Bone marrow (tissue), 2 donors: ENCODE results near the gene TBX5.

Experiments used
- DNase-seq, 2 donors: peaks; one replicate each; lab custom pipeline; 2025; lab: John Stamatoyannopoulos, UW

TBX5 gene

DNA sequence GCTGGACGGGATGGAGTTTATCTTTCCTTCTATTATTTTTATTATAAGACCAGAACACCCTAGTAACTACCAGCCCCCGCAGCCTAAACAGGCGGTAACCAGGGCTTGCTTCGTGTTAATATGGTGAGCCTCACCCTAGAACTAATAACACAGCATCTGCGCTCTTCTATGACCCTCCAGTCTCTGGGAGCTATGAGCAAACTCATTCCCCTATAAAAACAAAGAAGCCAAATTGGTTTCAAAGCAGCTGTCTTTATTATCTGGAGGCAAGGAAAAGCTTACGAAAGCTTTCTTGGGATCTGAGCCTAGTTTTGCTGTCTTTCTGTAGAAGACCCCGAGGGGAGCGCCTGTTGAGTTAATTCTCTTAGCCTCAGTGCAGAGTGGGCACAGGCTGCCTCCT lies 85.0 kb downstream of the TBX5 start:
- no peak for DNase-seq

DNA sequence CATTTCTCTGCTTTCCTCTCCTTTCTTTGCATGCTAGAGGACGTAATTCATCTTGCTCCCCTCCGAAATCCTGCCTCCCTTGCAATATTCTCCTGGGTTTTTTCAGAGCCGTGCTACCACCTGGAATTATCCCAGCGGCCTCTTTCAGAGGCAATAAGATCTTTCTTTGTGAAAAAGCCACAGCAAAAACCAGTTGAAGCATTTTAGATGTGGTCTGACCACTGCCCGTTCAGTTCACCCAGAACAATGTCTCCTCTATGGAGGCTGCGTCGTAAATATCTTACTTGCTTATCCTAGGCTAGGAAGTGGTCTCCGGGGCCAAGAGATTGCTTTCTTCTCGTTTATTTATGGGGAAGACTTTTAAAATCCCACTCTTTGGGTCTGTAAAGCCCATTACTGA lies 85.8 kb downstream of the TBX5 start:
- no peak for DNase-seq

DNA sequence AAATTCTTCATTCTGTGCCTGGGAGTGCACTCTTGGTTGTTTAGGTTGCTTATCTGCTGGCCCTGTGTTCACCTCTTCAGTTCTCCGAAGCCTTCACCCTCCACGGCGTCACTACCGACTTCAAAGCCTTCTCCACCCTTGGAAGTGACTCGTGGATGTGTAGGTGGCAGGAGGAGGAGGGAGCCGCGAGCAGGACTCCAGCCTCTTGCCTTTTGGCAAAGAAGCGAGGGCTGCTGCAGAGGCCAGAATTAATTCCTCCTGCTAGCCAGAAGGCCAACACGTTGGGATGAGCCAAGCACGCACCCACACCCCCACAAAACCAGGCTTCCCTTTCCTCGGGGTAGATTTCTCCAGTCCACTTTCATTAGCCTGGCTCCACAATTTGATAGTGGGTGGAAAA lies 86.5 kb downstream of the TBX5 start:
- DNase-seq: no peak

DNA sequence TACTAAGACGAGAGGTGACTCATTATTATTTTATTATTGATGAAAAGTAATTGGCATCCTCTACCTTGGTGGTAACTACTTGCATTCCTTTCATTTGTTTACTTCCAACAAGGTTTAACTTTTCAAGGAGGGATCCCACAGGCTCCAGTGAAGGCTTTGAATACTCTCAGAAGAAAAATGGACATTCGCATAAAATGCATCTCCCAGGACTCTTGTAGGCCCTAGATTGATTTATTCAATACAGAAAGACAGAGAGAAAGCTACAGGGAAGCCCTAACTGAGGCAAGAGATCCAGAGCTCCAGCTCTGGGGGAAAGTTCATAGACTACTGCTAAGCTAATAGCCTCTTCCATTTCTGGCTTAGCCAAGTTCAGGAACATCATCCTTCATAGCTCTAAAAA lies 87.0 kb downstream of the TBX5 start:
- no peak for DNase-seq

DNA sequence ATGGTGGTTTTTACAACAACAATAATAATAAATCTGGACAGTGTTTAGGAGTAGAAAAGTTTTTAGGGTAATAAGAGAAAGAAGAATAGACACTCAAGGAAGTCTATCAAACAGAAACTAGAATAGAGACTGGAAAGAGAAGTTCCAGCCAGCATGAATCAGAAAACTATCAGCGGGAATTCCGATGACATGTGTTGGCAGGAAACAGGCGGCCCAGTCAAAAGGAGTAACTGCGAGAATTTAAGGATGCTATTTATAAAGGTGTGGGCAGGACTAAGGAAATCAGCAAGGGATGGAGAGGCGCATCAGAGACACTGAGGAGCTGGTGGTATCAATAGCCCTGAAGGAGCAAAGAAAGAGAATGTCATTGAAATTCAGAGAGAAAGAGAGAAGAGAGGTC lies 89.9 kb downstream of the TBX5 start:
- no peak for DNase-seq

DNA sequence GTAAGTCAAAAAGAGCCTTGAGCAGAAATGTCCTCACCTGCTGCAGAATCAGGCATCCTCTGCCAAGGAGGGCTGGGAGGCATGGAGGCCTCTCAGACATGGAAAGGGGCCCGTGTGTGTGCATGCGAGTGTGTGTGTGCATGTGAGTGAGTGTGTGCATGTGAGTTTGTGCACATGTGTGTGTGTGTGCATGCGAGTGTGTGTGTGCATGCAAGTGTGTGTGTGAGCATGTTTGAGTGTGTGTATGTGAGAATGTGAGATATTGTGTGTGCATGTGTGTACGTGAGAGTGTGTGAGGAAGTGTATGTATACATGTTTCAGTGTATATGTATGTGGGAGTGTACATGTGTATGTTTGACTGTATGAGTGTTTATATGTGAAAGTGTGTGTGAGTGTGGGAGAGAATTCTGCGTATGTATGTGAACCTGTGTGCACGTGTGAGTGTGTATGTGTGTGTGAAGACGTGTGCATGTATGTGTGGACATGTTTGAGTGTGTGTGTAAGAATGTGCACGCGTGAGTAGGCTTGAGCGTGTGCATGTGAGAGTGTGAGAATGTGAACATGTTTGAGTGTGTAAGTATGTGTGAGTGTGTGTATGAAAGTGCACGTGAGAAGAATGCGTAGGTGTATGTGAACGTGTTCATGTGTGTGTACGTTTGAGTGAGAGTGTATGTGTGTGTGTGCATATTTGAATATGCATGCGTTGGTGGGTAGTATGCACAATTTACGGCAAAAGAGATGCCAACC lies 90.8 kb downstream of the TBX5 start:
- no peak for DNase-seq

DNA sequence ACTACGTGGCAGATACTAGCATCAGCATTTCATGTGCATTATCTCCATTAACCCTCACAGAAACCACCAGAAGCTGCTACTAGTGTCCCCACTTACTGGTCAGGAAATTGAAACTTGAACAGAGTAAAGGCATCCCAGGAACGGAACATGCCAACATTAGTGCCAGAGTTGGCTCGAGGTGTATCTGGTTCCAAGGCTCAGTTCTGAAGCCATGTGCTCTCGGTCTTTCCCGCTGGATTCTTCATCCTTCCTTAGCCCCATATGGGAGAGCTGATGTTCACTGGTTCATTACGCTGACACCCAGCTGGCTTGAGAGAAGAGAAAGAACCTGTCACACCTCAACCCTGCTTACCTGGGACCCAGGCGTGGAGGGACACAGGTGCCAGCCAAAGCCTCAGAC lies 91.5 kb downstream of the TBX5 start:
- no peak for DNase-seq

DNA sequence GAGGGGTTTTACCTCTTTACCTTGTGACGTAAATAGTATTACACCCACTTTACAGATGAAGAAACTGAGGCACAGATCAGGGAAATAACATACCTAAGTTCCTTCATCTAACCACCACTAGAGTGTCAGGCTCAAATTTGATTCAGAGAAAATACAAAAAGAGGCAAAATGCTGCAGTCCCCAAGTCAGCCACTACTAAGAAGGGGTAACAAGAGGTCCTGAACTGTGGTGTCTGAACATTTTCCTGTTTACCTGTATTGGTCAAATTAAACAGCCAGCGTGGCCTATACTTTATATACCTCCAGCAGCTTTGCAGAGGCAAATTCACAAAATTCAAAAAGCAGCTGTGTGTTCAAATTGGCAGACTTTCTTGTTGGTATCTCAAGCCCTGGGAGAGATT lies 92.0 kb downstream of the TBX5 start:
- no peak for DNase-seq

DNA sequence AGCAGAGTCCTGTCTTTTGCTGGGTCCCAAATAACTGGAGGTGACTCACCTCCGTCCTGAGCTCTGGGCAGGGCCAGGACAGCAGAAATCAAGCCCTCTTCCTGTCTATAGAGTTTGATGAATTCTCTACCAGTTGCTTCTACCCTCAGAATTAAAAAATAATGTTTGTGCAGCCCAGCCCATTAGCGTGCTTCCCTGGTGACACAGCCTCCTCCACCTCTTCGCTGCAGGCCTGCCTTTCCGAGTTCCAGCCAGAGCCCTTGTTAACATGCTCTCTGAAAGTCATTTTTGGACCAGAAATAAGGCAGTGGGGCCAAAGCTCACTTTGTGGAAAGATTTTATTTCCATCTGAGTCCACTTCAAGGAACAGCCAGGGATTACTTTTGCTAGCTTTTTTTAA lies 94.0 kb downstream of the TBX5 start:
- no peak for DNase-seq

DNA sequence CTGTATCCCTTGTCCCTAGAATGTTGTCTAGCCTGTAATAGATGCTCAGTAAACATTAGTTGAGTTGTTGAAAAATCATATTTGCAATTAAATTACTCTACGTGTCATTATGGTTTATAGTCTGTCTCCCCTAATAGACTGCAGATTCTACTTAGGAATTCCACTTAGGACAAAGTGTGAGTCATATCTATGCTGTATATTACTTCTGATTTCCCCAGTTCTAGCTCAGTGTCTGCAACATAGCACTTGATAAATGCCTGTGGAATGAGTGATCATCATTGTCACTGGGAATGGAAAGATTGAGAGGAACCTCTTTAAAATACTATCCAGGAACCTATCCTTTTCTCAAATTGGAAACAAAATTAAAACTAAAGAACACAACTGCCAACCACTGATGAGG lies 99.3 kb downstream of the TBX5 start:
- DNase-seq: no peak

DNA sequence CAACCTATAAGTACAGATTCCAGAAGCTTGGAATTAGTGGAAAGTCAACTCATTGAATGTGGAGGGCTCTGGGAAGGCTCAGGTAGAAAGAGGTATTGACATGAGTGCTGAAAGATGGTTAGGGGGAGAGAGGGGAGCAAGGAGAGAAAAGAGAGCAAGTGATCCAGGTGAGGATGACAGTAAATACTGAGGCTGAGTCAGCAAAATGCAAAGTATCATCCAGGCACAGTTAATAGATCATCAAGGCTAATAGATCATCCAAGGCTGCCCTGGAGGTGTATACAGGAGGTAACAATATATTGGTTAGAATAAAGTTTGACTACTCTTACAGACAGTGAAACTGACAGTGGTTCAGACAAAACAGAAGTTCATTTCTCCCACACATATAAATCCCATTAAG lies 100.5 kb downstream of the TBX5 start:
- no peak for DNase-seq
